ENCODE data around the gene ZNF763.
A peak's percentile ranks its signal among the peaks of the same experiment; 100 is the strongest.
"Not testable (repeated sequence)": the region's sequence is repeated elsewhere in the genome, so short reads cannot be mapped to it uniquely, and the experiment has no call there.

ZNF763 gene

GRCh38 chr19:11979527-11979926, 14.7 kb downstream of the ZNF763 start:
- no peak overlapping the region for H3K4me3 ChIP-seq (ENCODE audit: low read depth, low read length)
- TF ChIP-seq, protein P1, sequence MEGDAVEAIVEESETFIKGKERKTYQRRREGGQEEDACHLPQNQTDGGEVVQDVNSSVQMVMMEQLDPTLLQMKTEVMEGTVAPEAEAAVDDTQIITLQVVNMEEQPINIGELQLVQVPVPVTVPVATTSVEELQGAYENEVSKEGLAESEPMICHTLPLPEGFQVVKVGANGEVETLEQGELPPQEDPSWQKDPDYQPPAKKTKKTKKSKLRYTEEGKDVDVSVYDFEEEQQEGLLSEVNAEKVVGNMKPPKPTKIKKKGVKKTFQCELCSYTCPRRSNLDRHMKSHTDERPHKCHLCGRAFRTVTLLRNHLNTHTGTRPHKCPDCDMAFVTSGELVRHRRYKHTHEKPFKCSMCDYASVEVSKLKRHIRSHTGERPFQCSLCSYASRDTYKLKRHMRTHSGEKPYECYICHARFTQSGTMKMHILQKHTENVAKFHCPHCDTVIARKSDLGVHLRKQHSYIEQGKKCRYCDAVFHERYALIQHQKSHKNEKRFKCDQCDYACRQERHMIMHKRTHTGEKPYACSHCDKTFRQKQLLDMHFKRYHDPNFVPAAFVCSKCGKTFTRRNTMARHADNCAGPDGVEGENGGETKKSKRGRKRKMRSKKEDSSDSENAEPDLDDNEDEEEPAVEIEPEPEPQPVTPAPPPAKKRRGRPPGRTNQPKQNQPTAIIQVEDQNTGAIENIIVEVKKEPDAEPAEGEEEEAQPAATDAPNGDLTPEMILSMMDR (IDR thresholded peaks at IDR 0.05; ENCODE audit: low read depth, low read length), result no peak

DNA sequence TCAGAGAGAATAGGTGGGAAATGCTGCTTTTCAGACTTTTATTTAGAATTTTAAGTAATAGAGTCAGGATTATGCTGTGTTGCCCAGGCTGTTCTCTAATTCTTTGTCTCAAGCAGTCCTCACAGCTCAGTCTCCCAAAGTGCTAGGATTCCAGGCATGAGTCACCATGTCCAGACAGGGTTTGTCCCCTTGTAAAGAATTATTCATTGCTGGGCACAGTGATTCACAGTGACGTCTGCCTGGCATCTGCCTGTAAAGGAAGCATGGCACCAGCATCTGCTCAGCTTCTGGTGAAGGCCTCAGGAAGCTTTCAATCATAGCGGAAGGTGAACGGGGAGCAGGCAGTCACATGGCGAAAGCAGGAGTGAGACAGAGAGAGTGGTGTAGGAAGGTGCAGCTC, 17.7 kb downstream of the ZNF763 start:
- H3K4me3 ChIP-seq (ENCODE audit: low read depth, low read length), result no peak overlapping the region
- TF ChIP-seq, protein P1 (IDR thresholded peaks at IDR 0.05; ENCODE audit: low read depth, low read length), result no peak

DNA sequence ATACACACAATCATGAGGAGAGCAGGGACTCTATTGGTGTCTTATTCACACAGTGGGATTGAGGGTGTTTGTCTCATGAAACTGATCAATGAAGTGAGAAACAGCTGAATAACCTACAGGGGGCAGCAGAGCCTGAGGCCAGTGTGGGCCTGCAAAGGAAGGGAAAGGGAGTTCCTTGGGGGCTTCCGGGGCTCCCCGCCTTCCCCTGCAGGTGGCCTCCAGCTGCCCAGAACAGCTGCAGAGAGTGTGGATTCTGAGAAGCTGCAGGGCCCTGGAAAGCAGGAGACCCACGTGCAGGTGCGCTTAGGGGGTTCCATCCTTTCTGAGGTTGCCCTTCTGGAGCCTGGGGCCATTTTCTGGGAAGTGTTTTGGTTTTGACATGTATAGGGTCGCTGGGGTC, 20.1 kb downstream of the ZNF763 start:
- TF ChIP-seq, protein P1 (IDR thresholded peaks at IDR 0.05; ENCODE audit: low read depth, low read length), result no peak; the same call in 1 of the 2 replicates
- H3K4me3 ChIP-seq (ENCODE audit: low read depth, low read length), result no peak overlapping the region

GRCh38 chr19:11986754-11987153, 21.9 kb downstream of the ZNF763 start:
- TF ChIP-seq, protein P1 (IDR thresholded peaks at IDR 0.05; ENCODE audit: low read depth, low read length), result no peak
- no peak overlapping the region for H3K4me3 ChIP-seq (ENCODE audit: low read depth, low read length)

DNA sequence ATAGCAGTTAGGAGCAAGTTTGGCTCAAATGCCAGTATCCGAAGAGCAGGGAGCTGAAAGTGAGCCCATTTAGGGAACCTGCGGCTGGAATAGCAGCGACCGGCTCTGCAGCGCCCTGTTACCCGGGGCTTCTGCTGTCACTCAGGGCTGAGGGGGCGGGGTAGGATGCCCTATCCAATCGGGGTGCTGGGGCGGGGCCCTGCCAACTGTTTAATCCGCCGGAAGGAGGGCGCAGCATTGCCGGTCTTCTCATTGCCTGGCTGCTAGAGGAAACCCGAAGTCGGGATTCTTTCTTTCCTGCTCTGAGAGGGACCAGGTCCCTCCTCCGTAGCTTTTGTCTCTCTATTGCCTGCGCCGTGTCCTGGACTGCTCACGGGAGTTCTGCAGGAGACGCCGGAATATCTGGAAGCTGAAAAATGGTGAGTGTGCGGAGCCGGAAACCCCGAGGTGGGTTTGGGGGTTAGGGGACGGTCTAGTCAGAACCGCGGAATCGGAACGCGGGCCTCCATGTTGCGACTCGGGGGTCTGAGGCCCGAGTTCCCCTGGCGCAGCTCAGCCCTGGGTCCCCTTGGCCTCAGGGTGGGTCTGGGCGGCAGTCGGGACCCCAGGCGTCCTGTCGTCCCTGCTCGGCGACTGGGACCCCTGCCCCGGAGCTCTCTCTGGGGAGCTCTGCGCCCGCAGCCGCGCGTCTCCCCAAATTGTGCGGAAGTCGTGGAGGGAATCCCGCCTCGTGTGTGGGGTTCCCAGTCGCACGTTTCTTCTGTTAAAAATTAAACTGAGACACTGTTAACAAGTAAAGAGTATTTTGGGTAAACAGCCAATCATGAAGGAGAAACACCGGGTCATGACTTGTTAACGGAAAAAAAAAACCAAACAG, 22.8 kb downstream of the ZNF763 start:
- H3K4me3 ChIP-seq (ENCODE audit: low read depth, low read length), result peak overlapping the region; percentile 94
- TF ChIP-seq, protein P1 (IDR thresholded peaks at IDR 0.05; ENCODE audit: low read depth, low read length), result no peak

DNA sequence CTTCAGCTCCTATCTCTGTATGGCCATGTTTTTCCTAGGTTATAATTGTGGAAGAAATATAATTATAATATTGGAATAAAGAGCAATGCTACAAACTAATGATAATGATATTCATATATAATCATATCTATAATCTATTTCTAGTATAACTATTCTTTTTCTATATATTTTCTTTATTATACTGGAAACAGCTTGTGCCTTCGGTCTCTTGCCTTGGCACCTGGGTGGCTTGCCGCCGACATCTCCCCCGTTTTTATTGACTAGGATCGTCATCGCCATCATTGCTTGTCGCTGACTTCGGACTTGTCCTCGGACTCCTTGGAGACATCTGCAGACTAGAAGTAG, 24.2 kb downstream of the ZNF763 start:
- TF ChIP-seq, protein P1 (IDR thresholded peaks at IDR 0.05; ENCODE audit: low read depth, low read length), result no peak
- H3K4me3 ChIP-seq (ENCODE audit: low read depth, low read length), result no peak overlapping the region

- H3K4me3 ChIP-seq (ENCODE audit: low read depth, low read length), result not testable (repeated sequence)
These were observed 27.1 kb downstream of the ZNF763 start for GRCh38 chr19:11991921-11992320.

GRCh38 chr19:11995174-11995573, 30.3 kb downstream of the ZNF763 start:
- no peak overlapping the region for H3K4me3 ChIP-seq (ENCODE audit: low read depth, low read length)
- TF ChIP-seq, protein P1 (IDR thresholded peaks at IDR 0.05; ENCODE audit: low read depth, low read length), result no peak

All from WI38 (cell line).